ENCODE results near the gene CDHR2.
A peak's percentile ranks its signal among the peaks of the same experiment; 100 is the strongest.
"Not testable (repeated sequence)": the region's sequence is repeated elsewhere in the genome, so short reads cannot be mapped to it uniquely, and the experiment has no call there.

Gene CDHR2

GRCh38 chr5:176540956-176541337 lies 8.2 kb upstream of the CDHR2 start:
- DNase-seq (ENCODE audit: low spot score), result no peak

- no peak for DNase-seq (ENCODE audit: low spot score)
These were observed 7.6 kb upstream of the CDHR2 start for GRCh38 chr5:176541338-176542134.

- peak; percentile 54 for DNase-seq (ENCODE audit: low spot score)
These were observed 7.0 kb upstream of the CDHR2 start for GRCh38 chr5:176542135-176542595.

- DNase-seq (ENCODE audit: low spot score), result no peak
These were observed 6.3 kb upstream of the CDHR2 start for GRCh38 chr5:176542596-176543427.

- DNase-seq (ENCODE audit: low spot score), result peak; percentile 56
These were observed 5.5 kb upstream of the CDHR2 start for GRCh38 chr5:176543428-176544182.

GRCh38 chr5:176545388-176545736 lies 3.8 kb upstream of the CDHR2 start:
- DNase-seq (ENCODE audit: low spot score), result no peak

- no peak for DNase-seq (ENCODE audit: low spot score)
These were observed 3.2 kb upstream of the CDHR2 start for GRCh38 chr5:176545737-176546509.

- no peak for DNase-seq (ENCODE audit: low spot score)
These were observed 1.3 kb upstream of the CDHR2 start for GRCh38 chr5:176547802-176548201.

- no peak for DNase-seq (ENCODE audit: low spot score)
These were observed 729 bp downstream of the CDHR2 start for GRCh38 chr5:176549871-176550270.

- no peak for DNase-seq (ENCODE audit: low spot score)
These were observed 1.2 kb downstream of the CDHR2 start for GRCh38 chr5:176550275-176550831.

- not testable (repeated sequence) for DNase-seq (ENCODE audit: low spot score)
These were observed 1.8 kb downstream of the CDHR2 start for GRCh38 chr5:176550937-176551336.

GRCh38 chr5:176552332-176552869 lies 3.3 kb downstream of the CDHR2 start:
- no peak for DNase-seq (ENCODE audit: low spot score)

GRCh38 chr5:176553260-176554085 lies 4.3 kb downstream of the CDHR2 start:
- DNase-seq (ENCODE audit: low spot score), result no peak

- no peak for DNase-seq (ENCODE audit: low spot score)
These were observed 8.7 kb downstream of the CDHR2 start for GRCh38 chr5:176557846-176558245.

GRCh38 chr5:176559683-176560082 lies 10.5 kb downstream of the CDHR2 start:
- peak; percentile 14 for DNase-seq (ENCODE audit: low spot score)

GRCh38 chr5:176560364-176560763 lies 11.2 kb downstream of the CDHR2 start:
- no peak for DNase-seq (ENCODE audit: low spot score)

- no peak for DNase-seq (ENCODE audit: low spot score)
These were observed 12.1 kb downstream of the CDHR2 start for GRCh38 chr5:176561259-176561658.

- DNase-seq (ENCODE audit: low spot score), result no peak
These were observed 13.0 kb downstream of the CDHR2 start for GRCh38 chr5:176562189-176562588.

GRCh38 chr5:176564002-176564401 lies 14.9 kb downstream of the CDHR2 start:
- DNase-seq (ENCODE audit: low spot score), result no peak

- no peak for DNase-seq (ENCODE audit: low spot score)
These were observed 16.7 kb downstream of the CDHR2 start for GRCh38 chr5:176565760-176566288.

Measured in germinal center (tissue), 1 donor.